Measurements from ENCODE around the gene MAP2K5.

Gene MAP2K5

GRCh38 chr15:67746022-67746421 lies 203.5 kb downstream of the MAP2K5 start:
- intact Hi-C loops (cut with micrococcal nuclease) = no loop called here
- no peaks in the 10 kb centered on the region for H3K9me3 Mint-ChIP-seq
- H3K27me3 Mint-ChIP-seq = no peaks in the 10 kb centered on the region
- H3K4me1 Mint-ChIP-seq (ENCODE audit: low read depth) = peaks cover 34% of the 10 kb centered on the region
- H3K27ac Mint-ChIP-seq = peak overlapping the region; percentile 46
- no peak overlapping the region for H3K4me3 Mint-ChIP-seq
- peaks cover 10% of the 10 kb centered on the region for H3K36me3 Mint-ChIP-seq (ENCODE audit: low read depth)

GRCh38 chr15:67746450-67746849 lies 203.9 kb downstream of the MAP2K5 start:
- no peak overlapping the region for H3K4me3 Mint-ChIP-seq
- H3K4me1 Mint-ChIP-seq (ENCODE audit: low read depth) = peaks cover 30% of the 10 kb centered on the region
- peaks cover 10% of the 10 kb centered on the region for H3K36me3 Mint-ChIP-seq (ENCODE audit: low read depth)
- H3K27ac Mint-ChIP-seq = peak overlapping the region; percentile 46
- no peaks in the 10 kb centered on the region for H3K27me3 Mint-ChIP-seq
- intact Hi-C loops (cut with micrococcal nuclease) = no loop called here
- H3K9me3 Mint-ChIP-seq = no peaks in the 10 kb centered on the region

GRCh38 chr15:67747921-67748320 lies 205.4 kb downstream of the MAP2K5 start:
- Mint-ChIP-seq H3K4me1 (ENCODE audit: low read depth) (peaks cover 26% of the 10 kb centered on the region), H3K9me3 (no peaks in the 10 kb centered on the region), H3K36me3 (ENCODE audit: low read depth) (peaks cover 16% of the 10 kb centered on the region), H3K27ac (no peak overlapping the region), H3K27me3 (no peaks in the 10 kb centered on the region), H3K4me3 (no peak overlapping the region)
- intact Hi-C loops (cut with micrococcal nuclease) = no loop called here

- Mint-ChIP-seq H3K4me1 (ENCODE audit: low read depth) (peaks cover 24% of the 10 kb centered on the region), H3K27me3 (no peaks in the 10 kb centered on the region), H3K9me3 (no peaks in the 10 kb centered on the region), H3K4me3 (no peak overlapping the region), H3K36me3 (ENCODE audit: low read depth) (peaks cover 20% of the 10 kb centered on the region), H3K27ac (no peak overlapping the region)
- intact Hi-C loops (cut with micrococcal nuclease) = no loop called here
Measured at GRCh38 chr15:67750371-67750770, 207.9 kb downstream of the MAP2K5 start.

- Mint-ChIP-seq H3K27me3 (no peaks in the 10 kb centered on the region), H3K4me3 (no peak overlapping the region), H3K27ac (no peak overlapping the region), H3K36me3 (ENCODE audit: low read depth) (peaks cover 22% of the 10 kb centered on the region), H3K4me1 (ENCODE audit: low read depth) (peaks cover 19% of the 10 kb centered on the region), H3K9me3 (no peaks in the 10 kb centered on the region)
- intact Hi-C loops (cut with micrococcal nuclease) = no loop called here
Measured at GRCh38 chr15:67753891-67754290, 211.4 kb downstream of the MAP2K5 start.

- H3K27me3 Mint-ChIP-seq = no peaks in the 10 kb centered on the region
- no peak overlapping the region for H3K4me3 Mint-ChIP-seq
- no peak overlapping the region for H3K27ac Mint-ChIP-seq
- peaks cover 19% of the 10 kb centered on the region for H3K4me1 Mint-ChIP-seq (ENCODE audit: low read depth)
- no peaks in the 10 kb centered on the region for H3K9me3 Mint-ChIP-seq
- intact Hi-C loops (cut with micrococcal nuclease) = no loop called here
- peaks cover 24% of the 10 kb centered on the region for H3K36me3 Mint-ChIP-seq (ENCODE audit: low read depth)
Measured at GRCh38 chr15:67755264-67755663, 212.8 kb downstream of the MAP2K5 start.

- no peaks in the 10 kb centered on the region for H3K27me3 Mint-ChIP-seq
- H3K36me3 Mint-ChIP-seq (ENCODE audit: low read depth) = peaks cover 24% of the 10 kb centered on the region
- no peak overlapping the region for H3K27ac Mint-ChIP-seq
- H3K9me3 Mint-ChIP-seq = no peaks in the 10 kb centered on the region
- H3K4me1 Mint-ChIP-seq (ENCODE audit: low read depth) = peaks cover 22% of the 10 kb centered on the region
- no peak overlapping the region for H3K4me3 Mint-ChIP-seq
- intact Hi-C loops (cut with micrococcal nuclease) = no loop called here
Measured at GRCh38 chr15:67755936-67756335, 213.4 kb downstream of the MAP2K5 start.

GRCh38 chr15:67758619-67759300 lies 216.3 kb downstream of the MAP2K5 start:
- H3K9me3 Mint-ChIP-seq = no peaks in the 10 kb centered on the region
- no peaks in the 10 kb centered on the region for H3K27me3 Mint-ChIP-seq
- no peak overlapping the region for H3K4me3 Mint-ChIP-seq
- intact Hi-C loops (cut with micrococcal nuclease) = no loop called here
- peaks cover 18% of the 10 kb centered on the region for H3K36me3 Mint-ChIP-seq (ENCODE audit: low read depth)
- H3K4me1 Mint-ChIP-seq (ENCODE audit: low read depth) = peaks cover 19% of the 10 kb centered on the region
- no peak overlapping the region for H3K27ac Mint-ChIP-seq

GRCh38 chr15:67760901-67761300 lies 218.4 kb downstream of the MAP2K5 start:
- Mint-ChIP-seq H3K9me3 (no peaks in the 10 kb centered on the region), H3K27ac (no peak overlapping the region), H3K4me3 (no peak overlapping the region), H3K4me1 (ENCODE audit: low read depth) (peaks cover 20% of the 10 kb centered on the region), H3K36me3 (ENCODE audit: low read depth) (peaks cover 20% of the 10 kb centered on the region), H3K27me3 (no peaks in the 10 kb centered on the region)
- intact Hi-C loops (cut with micrococcal nuclease) = no loop called here

- H3K4me3 Mint-ChIP-seq = no peak overlapping the region
- H3K27ac Mint-ChIP-seq = no peak overlapping the region
- peaks cover 24% of the 10 kb centered on the region for H3K4me1 Mint-ChIP-seq (ENCODE audit: low read depth)
- no peaks in the 10 kb centered on the region for H3K27me3 Mint-ChIP-seq
- intact Hi-C loops (cut with micrococcal nuclease) = no loop called here
- H3K9me3 Mint-ChIP-seq = no peaks in the 10 kb centered on the region
- H3K36me3 Mint-ChIP-seq (ENCODE audit: low read depth) = peaks cover 20% of the 10 kb centered on the region
Measured at GRCh38 chr15:67761343-67761742, 218.8 kb downstream of the MAP2K5 start.

GRCh38 chr15:67762610-67763368 lies 220.3 kb downstream of the MAP2K5 start:
- intact Hi-C loops (cut with micrococcal nuclease) = no loop called here
- peaks cover 20% of the 10 kb centered on the region for H3K36me3 Mint-ChIP-seq (ENCODE audit: low read depth)
- H3K27me3 Mint-ChIP-seq = no peaks in the 10 kb centered on the region
- no peaks in the 10 kb centered on the region for H3K9me3 Mint-ChIP-seq
- peaks cover 37% of the 10 kb centered on the region for H3K4me1 Mint-ChIP-seq (ENCODE audit: low read depth)
- no peak overlapping the region for H3K27ac Mint-ChIP-seq
- H3K4me3 Mint-ChIP-seq = no peak overlapping the region

GRCh38 chr15:67765701-67766100 lies 223.2 kb downstream of the MAP2K5 start:
- Mint-ChIP-seq H3K9me3 (no peaks in the 10 kb centered on the region), H3K27me3 (no peaks in the 10 kb centered on the region), H3K27ac (no peak overlapping the region), H3K4me1 (ENCODE audit: low read depth) (peaks cover 37% of the 10 kb centered on the region), H3K36me3 (ENCODE audit: low read depth) (peaks cover 7% of the 10 kb centered on the region), H3K4me3 (no peak overlapping the region)
- intact Hi-C loops (cut with micrococcal nuclease) = no loop called here

GRCh38 chr15:67766968-67767367 lies 224.5 kb downstream of the MAP2K5 start:
- Mint-ChIP-seq H3K9me3 (no peaks in the 10 kb centered on the region), H3K4me3 (no peak overlapping the region), H3K27ac (peak overlapping the region; percentile 17), H3K4me1 (ENCODE audit: low read depth) (peaks cover 30% of the 10 kb centered on the region), H3K27me3 (no peaks in the 10 kb centered on the region), H3K36me3 (ENCODE audit: low read depth) (peaks cover 7% of the 10 kb centered on the region)
- intact Hi-C loops (cut with micrococcal nuclease) = no loop called here

- H3K27ac Mint-ChIP-seq = no peak overlapping the region
- no peaks in the 10 kb centered on the region for H3K27me3 Mint-ChIP-seq
- peaks cover 7% of the 10 kb centered on the region for H3K36me3 Mint-ChIP-seq (ENCODE audit: low read depth)
- intact Hi-C loops (cut with micrococcal nuclease) = no loop called here
- no peaks in the 10 kb centered on the region for H3K9me3 Mint-ChIP-seq
- peaks cover 30% of the 10 kb centered on the region for H3K4me1 Mint-ChIP-seq (ENCODE audit: low read depth)
- no peak overlapping the region for H3K4me3 Mint-ChIP-seq
Measured at GRCh38 chr15:67768313-67768977, 225.9 kb downstream of the MAP2K5 start.

Data from dendritic cell treated with granulocyte-macrophage colony-stimulating factor and Interleukin-4, amounts not matched to agents 40 ng/mL and 50 ng/mL, for 4 days (primary cell).